ENCODE results near the gene TTLL1. TPM values are rescaled to one million over a fixed set of nuclear protein-coding genes. Genes with fewer than 3 reads are reported as not detected.
A peak's percentile ranks its signal among the peaks of the same experiment; 100 is the strongest.

TTLL1 gene
- total RNA-seq, 1 donor from 2014 or later, result 16.9 TPM

DNA sequence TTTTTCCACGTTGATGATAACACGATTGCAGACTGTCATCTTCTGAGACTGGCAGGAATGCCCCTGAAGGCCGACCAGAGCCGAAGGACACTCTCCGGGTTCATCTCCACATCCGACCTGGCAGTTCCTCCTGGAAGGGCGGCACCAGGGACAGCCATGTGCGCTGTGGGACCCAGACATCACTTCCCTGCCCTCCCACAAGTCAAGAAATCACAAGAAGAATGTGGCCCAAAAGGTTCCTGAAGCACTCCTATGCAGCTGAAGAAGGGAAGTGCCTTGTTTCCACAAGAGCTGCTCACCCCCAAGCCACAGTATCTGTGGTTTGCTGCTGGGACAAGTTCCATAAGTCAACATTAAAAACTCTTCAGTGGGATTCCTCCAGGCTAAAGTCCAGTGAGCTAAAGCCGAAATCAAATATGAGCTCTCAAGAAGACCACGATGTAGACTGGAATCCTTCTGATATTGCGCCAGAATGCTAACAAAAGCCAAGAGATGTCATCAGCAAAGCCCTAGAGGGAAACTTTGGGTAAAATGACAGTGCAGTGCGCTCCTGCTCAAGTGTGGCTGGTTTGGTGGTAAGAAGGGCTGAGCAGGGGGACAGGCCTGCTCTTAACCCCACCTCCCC lies 95.4 kb downstream of the TTLL1 start:
- Mint-ChIP-seq H3K9me3 (no peaks in the 10 kb centered on the region), H3K27ac (peak overlapping the region; percentile 77), H3K27me3 (no peaks in the 10 kb centered on the region), H3K4me3 (no peak overlapping the region), H3K4me1 (ENCODE audit: unreplicated experiment) (peaks cover 40% of the 10 kb centered on the region), H3K36me3 (peaks cover 13% of the 10 kb centered on the region)
- DNase-seq (ENCODE audit: extremely low spot score, unreplicated experiment), result no peak
- TF ChIP-seq, protein P1, sequence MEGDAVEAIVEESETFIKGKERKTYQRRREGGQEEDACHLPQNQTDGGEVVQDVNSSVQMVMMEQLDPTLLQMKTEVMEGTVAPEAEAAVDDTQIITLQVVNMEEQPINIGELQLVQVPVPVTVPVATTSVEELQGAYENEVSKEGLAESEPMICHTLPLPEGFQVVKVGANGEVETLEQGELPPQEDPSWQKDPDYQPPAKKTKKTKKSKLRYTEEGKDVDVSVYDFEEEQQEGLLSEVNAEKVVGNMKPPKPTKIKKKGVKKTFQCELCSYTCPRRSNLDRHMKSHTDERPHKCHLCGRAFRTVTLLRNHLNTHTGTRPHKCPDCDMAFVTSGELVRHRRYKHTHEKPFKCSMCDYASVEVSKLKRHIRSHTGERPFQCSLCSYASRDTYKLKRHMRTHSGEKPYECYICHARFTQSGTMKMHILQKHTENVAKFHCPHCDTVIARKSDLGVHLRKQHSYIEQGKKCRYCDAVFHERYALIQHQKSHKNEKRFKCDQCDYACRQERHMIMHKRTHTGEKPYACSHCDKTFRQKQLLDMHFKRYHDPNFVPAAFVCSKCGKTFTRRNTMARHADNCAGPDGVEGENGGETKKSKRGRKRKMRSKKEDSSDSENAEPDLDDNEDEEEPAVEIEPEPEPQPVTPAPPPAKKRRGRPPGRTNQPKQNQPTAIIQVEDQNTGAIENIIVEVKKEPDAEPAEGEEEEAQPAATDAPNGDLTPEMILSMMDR (conservative IDR thresholded peaks at IDR 0.05), result no peak

DNA sequence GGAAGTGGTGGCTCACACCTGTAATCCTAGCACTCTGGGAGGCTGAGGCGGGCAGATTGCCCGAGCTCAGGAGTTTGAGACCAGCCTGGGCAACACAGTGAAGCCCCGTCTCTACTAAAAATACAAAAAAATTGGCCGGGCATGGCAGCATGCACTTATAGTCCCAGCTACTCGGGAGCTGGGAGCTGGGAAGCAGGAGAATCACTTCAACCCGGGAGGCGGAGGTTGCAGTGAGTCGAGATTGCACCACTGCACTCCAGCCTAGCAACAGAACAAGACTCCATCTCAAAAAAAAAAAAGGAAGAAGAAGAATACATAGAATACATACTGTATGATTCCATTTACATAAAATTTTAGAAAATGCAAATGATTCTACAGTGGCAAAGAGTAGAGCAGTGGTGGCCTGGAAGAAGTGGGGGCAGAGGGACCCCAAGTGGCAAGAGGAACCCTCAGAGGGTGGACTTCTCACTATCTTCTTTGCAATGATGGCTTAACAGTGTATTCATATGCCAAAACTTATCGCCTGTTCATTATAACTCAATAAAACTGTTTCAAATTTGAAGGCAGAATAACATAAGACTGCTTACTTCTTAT lies 96.2 kb downstream of the TTLL1 start:
- H3K27me3 Mint-ChIP-seq, result no peaks in the 10 kb centered on the region
- H3K36me3 Mint-ChIP-seq, result peaks cover 6% of the 10 kb centered on the region
- H3K4me1 Mint-ChIP-seq (ENCODE audit: unreplicated experiment), result peaks cover 41% of the 10 kb centered on the region
- TF ChIP-seq, protein P1 (conservative IDR thresholded peaks at IDR 0.05), result no peak
- no peaks in the 10 kb centered on the region for H3K9me3 Mint-ChIP-seq
- no peak overlapping the region for H3K27ac Mint-ChIP-seq
- DNase-seq (ENCODE audit: extremely low spot score, unreplicated experiment), result no peak
- H3K4me3 Mint-ChIP-seq, result no peak overlapping the region

DNA sequence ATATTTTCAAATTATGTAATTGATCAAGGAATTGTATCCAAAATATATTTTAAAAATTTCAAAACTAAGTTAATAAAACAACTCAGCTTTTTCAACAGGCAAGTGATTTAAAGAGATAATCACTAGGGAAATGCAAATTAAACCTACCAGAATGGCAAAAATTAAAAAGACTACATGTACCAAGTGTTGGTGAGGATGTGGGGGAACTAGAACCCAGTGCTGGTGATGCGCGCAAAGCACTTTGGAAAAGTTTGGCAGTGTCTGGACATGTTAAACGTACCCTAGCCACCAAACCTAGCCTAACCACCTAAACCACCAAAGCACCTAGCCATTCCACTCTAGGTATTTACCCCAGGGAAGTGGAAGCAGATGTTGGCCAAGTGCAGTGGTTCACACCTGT lies 97.1 kb downstream of the TTLL1 start:
- DNase-seq (ENCODE audit: extremely low spot score, unreplicated experiment), result no peak
- peaks cover 38% of the 10 kb centered on the region for H3K4me1 Mint-ChIP-seq (ENCODE audit: unreplicated experiment)
- H3K9me3 Mint-ChIP-seq, result no peaks in the 10 kb centered on the region
- H3K36me3 Mint-ChIP-seq, result peaks cover 6% of the 10 kb centered on the region
- no peak overlapping the region for H3K4me3 Mint-ChIP-seq
- H3K27ac Mint-ChIP-seq, result no peak overlapping the region
- TF ChIP-seq, protein P1 (conservative IDR thresholded peaks at IDR 0.05), result no peak
- H3K27me3 Mint-ChIP-seq, result no peaks in the 10 kb centered on the region

DNA sequence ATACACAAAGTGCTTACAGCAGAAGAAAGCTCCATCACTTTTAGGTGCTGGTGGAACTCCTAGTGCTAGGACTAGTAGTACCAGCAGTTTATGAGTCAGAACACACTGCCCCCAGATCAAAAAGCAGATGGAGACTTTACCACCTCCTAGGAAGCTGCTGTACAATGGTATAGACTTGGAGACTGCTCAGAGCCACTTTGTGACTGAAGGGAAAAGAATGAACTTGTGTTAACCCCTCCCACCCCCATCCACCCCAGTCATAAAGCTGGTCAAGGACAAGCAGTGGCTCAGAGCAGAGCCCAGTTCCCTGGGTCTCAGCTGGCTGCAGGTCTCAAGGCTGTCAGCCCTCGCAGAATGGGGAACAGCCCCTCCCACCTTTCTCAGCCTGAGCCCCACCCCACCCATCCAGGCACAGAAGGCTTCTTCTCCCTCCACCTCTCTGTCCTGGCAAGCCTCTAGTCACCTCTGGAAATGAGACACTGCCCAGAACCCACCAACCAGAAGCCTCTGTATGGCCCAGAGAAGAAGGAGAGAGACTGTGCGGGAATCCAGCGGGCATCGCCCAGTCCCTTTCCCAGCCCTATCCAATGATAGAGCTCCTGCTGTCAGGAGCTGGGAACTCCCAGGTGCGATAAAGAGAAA lies 98.1 kb downstream of the TTLL1 start:
- Mint-ChIP-seq H3K27me3 (no peaks in the 10 kb centered on the region), H3K9me3 (no peaks in the 10 kb centered on the region), H3K27ac (peak overlapping the region; percentile 86), H3K4me1 (ENCODE audit: unreplicated experiment) (peaks cover 47% of the 10 kb centered on the region), H3K36me3 (peaks cover 6% of the 10 kb centered on the region), H3K4me3 (no peak overlapping the region)
- no peak for DNase-seq (ENCODE audit: extremely low spot score, unreplicated experiment)
- TF ChIP-seq, protein P1 (conservative IDR thresholded peaks at IDR 0.05), result no peak

DNA sequence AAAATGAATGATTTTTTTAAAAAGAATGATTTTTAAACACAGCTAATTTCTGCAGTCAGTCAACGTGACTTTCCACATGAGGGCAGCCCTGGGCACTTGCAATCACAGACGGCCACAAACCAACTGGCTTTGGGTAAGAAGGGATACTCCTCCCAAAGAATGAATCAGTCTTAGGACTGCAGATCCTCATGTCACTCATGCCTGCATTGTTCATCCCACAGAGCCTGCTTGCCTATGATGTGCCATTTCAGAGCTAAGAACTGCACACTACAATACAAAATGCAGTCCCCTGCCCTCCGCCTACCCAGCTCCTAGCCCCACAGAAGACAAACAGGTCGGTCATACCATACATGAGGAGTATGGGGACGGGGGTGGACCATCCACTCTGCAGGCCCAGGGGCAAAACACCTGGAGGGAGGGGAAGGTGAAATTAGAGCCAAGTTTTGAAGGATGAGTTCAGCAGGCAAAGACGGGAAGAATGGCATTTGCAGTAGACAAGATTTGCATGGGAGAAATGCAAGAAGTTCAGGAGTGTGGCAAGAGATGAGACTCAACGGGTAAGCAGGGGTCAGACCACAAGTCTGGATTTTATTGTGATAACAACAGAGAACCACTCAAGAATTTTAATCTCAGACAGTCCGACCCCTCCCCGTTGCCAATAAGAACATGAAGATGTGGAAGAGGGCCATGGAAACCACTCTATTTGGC lies 98.9 kb downstream of the TTLL1 start:
- Mint-ChIP-seq H3K9me3 (no peaks in the 10 kb centered on the region), H3K4me3 (peak overlapping the region; percentile 40), H3K4me1 (ENCODE audit: unreplicated experiment) (peaks cover 48% of the 10 kb centered on the region), H3K36me3 (peaks cover 6% of the 10 kb centered on the region), H3K27ac (peak overlapping the region; percentile 86), H3K27me3 (no peaks in the 10 kb centered on the region)
- TF ChIP-seq, protein P1 (conservative IDR thresholded peaks at IDR 0.05), result no peak
- no peak for DNase-seq (ENCODE audit: extremely low spot score, unreplicated experiment)

Other genes with a start within 250 kb of the TTLL1 start
- gene ARFGAP3, start 232.1 kb downstream of the TTLL1 start, total RNA-seq (ENCODE audit: low replicate concordance), result 29.3 and 34.6 TPM in 2 replicates
- gene PACSIN2, start 74.2 kb downstream of the TTLL1 start, total RNA-seq (ENCODE audit: low replicate concordance), result 53.4 and 89.1 TPM in 2 replicates
- gene BIK, start 21.4 kb upstream of the TTLL1 start, total RNA-seq (ENCODE audit: low replicate concordance), result 5.4 and 37.9 TPM in 2 replicates
- gene MCAT, start 54.0 kb upstream of the TTLL1 start, total RNA-seq (ENCODE audit: low replicate concordance), result 24.0 and 27.0 TPM in 2 replicates
- gene TSPO, start 62.2 kb upstream of the TTLL1 start, total RNA-seq (ENCODE audit: low replicate concordance), result 16.9 and 30.9 TPM in 2 replicates
- 57.3 and 98.5 TPM in 2 replicates for gene TTLL12, start 97.7 kb upstream of the TTLL1 start, total RNA-seq (ENCODE audit: low replicate concordance)